ENCODE measurements around the gene KCNJ16. TPM values are rescaled to one million over a fixed set of nuclear protein-coding genes. Genes with fewer than 3 reads are reported as not detected.

KCNJ16 gene
- total RNA-seq, 1 donor from 2014 or later, result 0.62 TPM

GRCh38 chr17:70172923-70173322 lies 97.9 kb downstream of the KCNJ16 start:
- H3K4me1 ChIP-seq, result peaks cover 15% of the 10 kb centered on the region

GRCh38 chr17:70173681-70174080 lies 98.7 kb downstream of the KCNJ16 start:
- Histone ChIP-seq H3K4me1 (peaks cover 15% of the 10 kb centered on the region), H3K4me3 (no peak overlapping the region), H3K36me3 (peaks cover 21% of the 10 kb centered on the region), H3K27me3 (ENCODE audit: low read depth) (no peaks in the 10 kb centered on the region), H3K27ac (no peak overlapping the region), H3K9me3 (no peaks in the 10 kb centered on the region)
- ATAC-seq (no peak), DNase-seq (no peak)
- TF ChIP-seq, protein P1, sequence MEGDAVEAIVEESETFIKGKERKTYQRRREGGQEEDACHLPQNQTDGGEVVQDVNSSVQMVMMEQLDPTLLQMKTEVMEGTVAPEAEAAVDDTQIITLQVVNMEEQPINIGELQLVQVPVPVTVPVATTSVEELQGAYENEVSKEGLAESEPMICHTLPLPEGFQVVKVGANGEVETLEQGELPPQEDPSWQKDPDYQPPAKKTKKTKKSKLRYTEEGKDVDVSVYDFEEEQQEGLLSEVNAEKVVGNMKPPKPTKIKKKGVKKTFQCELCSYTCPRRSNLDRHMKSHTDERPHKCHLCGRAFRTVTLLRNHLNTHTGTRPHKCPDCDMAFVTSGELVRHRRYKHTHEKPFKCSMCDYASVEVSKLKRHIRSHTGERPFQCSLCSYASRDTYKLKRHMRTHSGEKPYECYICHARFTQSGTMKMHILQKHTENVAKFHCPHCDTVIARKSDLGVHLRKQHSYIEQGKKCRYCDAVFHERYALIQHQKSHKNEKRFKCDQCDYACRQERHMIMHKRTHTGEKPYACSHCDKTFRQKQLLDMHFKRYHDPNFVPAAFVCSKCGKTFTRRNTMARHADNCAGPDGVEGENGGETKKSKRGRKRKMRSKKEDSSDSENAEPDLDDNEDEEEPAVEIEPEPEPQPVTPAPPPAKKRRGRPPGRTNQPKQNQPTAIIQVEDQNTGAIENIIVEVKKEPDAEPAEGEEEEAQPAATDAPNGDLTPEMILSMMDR (IDR thresholded peaks at IDR 0.05), result no peak
- intact Hi-C loops (cut with DNase I), result no loop called here

More at GRCh38 chr17:70172923-70173322, 97.9 kb downstream of the KCNJ16 start:
- H3K27me3 ChIP-seq (ENCODE audit: low read depth), result no peaks in the 10 kb centered on the region
- DNase-seq (no peak), ATAC-seq (no peak)
- intact Hi-C loops (cut with DNase I), result no loop called here
- no peak overlapping the region for H3K4me3 ChIP-seq
- H3K9me3 ChIP-seq, result no peaks in the 10 kb centered on the region
- peaks cover 21% of the 10 kb centered on the region for H3K36me3 ChIP-seq
- no peak overlapping the region for H3K27ac ChIP-seq
- TF ChIP-seq, protein P1 (IDR thresholded peaks at IDR 0.05), result no peak

- ATAC-seq, result no peak
- no peaks in the 10 kb centered on the region for H3K9me3 ChIP-seq
- TF ChIP-seq, protein P1 (IDR thresholded peaks at IDR 0.05), result no peak
- H3K27me3 ChIP-seq (ENCODE audit: low read depth), result no peaks in the 10 kb centered on the region
- DNase-seq, result no peak
- H3K4me3 ChIP-seq, result no peak overlapping the region
- no peaks in the 10 kb centered on the region for H3K4me1 ChIP-seq
- no peaks in the 10 kb centered on the region for H3K36me3 ChIP-seq
- intact Hi-C loops (cut with DNase I), result no loop called here
- H3K27ac ChIP-seq, result no peak overlapping the region
Measured at GRCh38 chr17:70181376-70181775, 106.4 kb downstream of the KCNJ16 start.

- no peak for ATAC-seq
- no peaks in the 10 kb centered on the region for H3K27me3 ChIP-seq (ENCODE audit: low read depth)
- intact Hi-C loops (cut with DNase I), result no loop called here
- H3K9me3 ChIP-seq, result no peaks in the 10 kb centered on the region
- no peak overlapping the region for H3K27ac ChIP-seq
- H3K4me3 ChIP-seq, result no peak overlapping the region
- DNase-seq, result no peak
- no peaks in the 10 kb centered on the region for H3K36me3 ChIP-seq
- no peaks in the 10 kb centered on the region for H3K4me1 ChIP-seq
- TF ChIP-seq, protein P1 (IDR thresholded peaks at IDR 0.05), result no peak
Measured at GRCh38 chr17:70181866-70182265, 106.8 kb downstream of the KCNJ16 start.

- Histone ChIP-seq H3K27me3 (ENCODE audit: low read depth) (no peaks in the 10 kb centered on the region), H3K4me3 (no peak overlapping the region), H3K4me1 (no peaks in the 10 kb centered on the region), H3K36me3 (no peaks in the 10 kb centered on the region), H3K27ac (no peak overlapping the region), H3K9me3 (no peaks in the 10 kb centered on the region)
- TF ChIP-seq, protein P1 (IDR thresholded peaks at IDR 0.05), result no peak
- DNase-seq (no peak), ATAC-seq (no peak)
- intact Hi-C loops (cut with DNase I), result no loop called here
Measured at GRCh38 chr17:70183508-70183907, 108.5 kb downstream of the KCNJ16 start.

- Histone ChIP-seq H3K36me3 (no peaks in the 10 kb centered on the region), H3K4me1 (no peaks in the 10 kb centered on the region), H3K9me3 (no peaks in the 10 kb centered on the region), H3K27me3 (ENCODE audit: low read depth) (no peaks in the 10 kb centered on the region), H3K4me3 (no peak overlapping the region), H3K27ac (no peak overlapping the region)
- DNase-seq (no peak), ATAC-seq (no peak)
- TF ChIP-seq, protein P1 (IDR thresholded peaks at IDR 0.05), result no peak
- intact Hi-C loops (cut with DNase I), result no loop called here
Measured at GRCh38 chr17:70184207-70184606, 109.2 kb downstream of the KCNJ16 start.

Measured in lower lobe of right lung (tissue), 2 donors.